ENCODE measurements around the gene S100A5.
"Not testable (repeated sequence)": the region's sequence is repeated elsewhere in the genome, so short reads cannot be mapped to it uniquely, and the experiment has no call there.

Gene S100A5

GRCh38 chr1:153532181-153532580 is 8.6 kb downstream of the S100A5 start:
- DNase-seq, result peak; percentile 50

- no peak for DNase-seq
These were observed 9.1 kb downstream of the S100A5 start for GRCh38 chr1:153531638-153532037.

GRCh38 chr1:153527683-153528040 is 13.1 kb downstream of the S100A5 start:
- no peak for DNase-seq

GRCh38 chr1:153527023-153527682 is 13.6 kb downstream of the S100A5 start:
- no peak for DNase-seq

GRCh38 chr1:153526132-153526543 is 14.6 kb downstream of the S100A5 start:
- DNase-seq, result no peak

- DNase-seq, result no peak
These were observed 15.5 kb downstream of the S100A5 start for GRCh38 chr1:153525088-153525728.

GRCh38 chr1:153522353-153523048 is 18.2 kb downstream of the S100A5 start:
- not testable (repeated sequence) for DNase-seq

GRCh38 chr1:153521808-153522207 is 18.9 kb downstream of the S100A5 start:
- not testable (repeated sequence) for DNase-seq

- DNase-seq, result no peak
These were observed 19.8 kb downstream of the S100A5 start for GRCh38 chr1:153520818-153521476.

- DNase-seq, result not testable (repeated sequence)
These were observed 20.5 kb downstream of the S100A5 start for GRCh38 chr1:153520137-153520691.

- no peak for DNase-seq
These were observed 21.5 kb downstream of the S100A5 start for GRCh38 chr1:153519242-153519641.

- DNase-seq, result no peak
These were observed 25.0 kb downstream of the S100A5 start for GRCh38 chr1:153515504-153516394.

- DNase-seq, result no peak
These were observed 27.1 kb downstream of the S100A5 start for GRCh38 chr1:153513666-153514065.

GRCh38 chr1:153513023-153513422 is 27.7 kb downstream of the S100A5 start:
- no peak for DNase-seq

- peak; percentile 70 for DNase-seq
These were observed 29.7 kb downstream of the S100A5 start for GRCh38 chr1:153510984-153511410.

GRCh38 chr1:153509729-153510354 is 30.9 kb downstream of the S100A5 start:
- DNase-seq, result peak; percentile 60

- no peak for DNase-seq
These were observed 31.7 kb downstream of the S100A5 start for GRCh38 chr1:153509036-153509435.

- DNase-seq, result no peak
These were observed 32.7 kb downstream of the S100A5 start for GRCh38 chr1:153507926-153508583.

GRCh38 chr1:153506831-153507413 is 33.8 kb downstream of the S100A5 start:
- no peak for DNase-seq

GRCh38 chr1:153506386-153506785 is 34.3 kb downstream of the S100A5 start:
- DNase-seq, result no peak

GRCh38 chr1:153505576-153505975 is 35.2 kb downstream of the S100A5 start:
- DNase-seq, result no peak

All from NK-92 treated with Interleukin-12 subunit alpha and Interleukin-12 subunit beta, amount 100 ng/mL, for 24 hours (cell line).